CD14-positive monocyte (primary cell): Measurements from ENCODE around the gene TBC1D5. TPM values are rescaled to one million over a fixed set of nuclear protein-coding genes. Genes with fewer than 3 reads are reported as not detected.

Experiments used
- DNase-seq, 3 donors: peaks; one replicate each; pipeline ENCODE4 v3.0.0-alpha.2; 2011 to 2022
- H2AFZ ChIP-seq: 2 replicates; pipeline ENCODE4 v1.6.0; 2012; ENCODE audit warnings: mild to moderate bottlenecking, low read depth, low read length, inconsistent platforms; ENCODE audit not compliant: insufficient read depth, poor library complexity, severe bottlenecking
- H3K27ac ChIP-seq, 2 donors: 1 replicate in 1 of 2; 2 replicates in 1 of 2; pipeline ENCODE4 v1.5.1; 2012 to 2013; ENCODE audit warnings: low read length in 2 of 2, control low read depth in 1 of 2, inconsistent platforms in 1 of 2, low read depth in 1 of 2, mild to moderate bottlenecking in 1 of 2
- H3K27me3 ChIP-seq, 2 donors: one replicate each; pipeline versions ENCODE4 v1.6.0 to v1.6.1; 2011 to 2013; ENCODE audit warnings: low read length in 2 of 2; ENCODE audit not compliant: control insufficient read depth in 2 of 2, insufficient read depth in 2 of 2
- H3K36me3 ChIP-seq, 2 donors: replicated peaks in 1 of 2; 1 replicate in 1 of 2; 2 replicates in 1 of 2; pipeline versions ENCODE4 v1.5.1 to v1.6.1; 2012 to 2013; ENCODE audit warnings: low read length in 2 of 2, control low read depth in 1 of 2, inconsistent platforms in 1 of 2, mild to moderate bottlenecking in 1 of 2; ENCODE audit not compliant: insufficient read depth in 2 of 2, control insufficient read depth in 1 of 2
- H3K4me1 ChIP-seq, 2 donors: 1 replicate in 1 of 2; 2 replicates in 1 of 2; pipeline versions ENCODE4 v1.5.1 to v1.6.1; 2012 to 2013; ENCODE audit warnings: low read length in 2 of 2, control low read depth in 1 of 2, inconsistent platforms in 1 of 2, mild to moderate bottlenecking in 1 of 2, moderate library complexity in 1 of 2; ENCODE audit not compliant: insufficient read depth in 2 of 2, control insufficient read depth in 1 of 2
- H3K4me2 ChIP-seq: replicated peaks from 2 replicates; pipeline ENCODE3; 2012; ENCODE audit warnings: low read length, moderate library complexity, mild to moderate bottlenecking; ENCODE audit not compliant: poor library complexity, severe bottlenecking; ENCODE audit errors: extremely low read depth
- H3K4me3 ChIP-seq, 3 experiments: fragments of 200-600 bp in 1 of 3; sonication (generic) in 1 of 3; replicated peaks in 1 of 3; 1 replicate in 2 of 3; 2 replicates in 1 of 3; pipeline ENCODE4 v1.5.1; 2011 to 2013; ENCODE audit warnings: low read length in 3 of 3, mild to moderate bottlenecking in 3 of 3, control low read depth in 2 of 3, low read depth in 2 of 3, inconsistent platforms in 1 of 3, moderate library complexity in 1 of 3
- H3K79me2 ChIP-seq: 2 replicates; pipeline ENCODE4 v1.6.0; 2012; ENCODE audit warnings: mild to moderate bottlenecking, control low read depth, inconsistent platforms, low read length, moderate library complexity; ENCODE audit not compliant: insufficient read depth
- H3K9ac ChIP-seq: 2 replicates; pipeline ENCODE4 v1.6.0; 2017; ENCODE audit warnings: low read length, mild to moderate bottlenecking; ENCODE audit not compliant: insufficient read depth, poor library complexity, severe bottlenecking
- H3K9me3 ChIP-seq, 2 donors: replicated peaks in 1 of 2; 1 replicate in 1 of 2; 2 replicates in 1 of 2; pipeline versions ENCODE4 v1.5.1 to v1.6.1; 2012 to 2013; ENCODE audit warnings: low read length in 2 of 2, control low read depth in 1 of 2; ENCODE audit not compliant: control insufficient read depth in 1 of 2, insufficient read depth in 1 of 2
- H4K20me1 ChIP-seq: 2 replicates; pipeline ENCODE4 v1.6.0; 2012; ENCODE audit warnings: mild to moderate bottlenecking, low read length, control low read depth, moderate library complexity; ENCODE audit not compliant: insufficient read depth
- H3K27ac Mint-ChIP-seq, 7 donors: one replicate each; pipeline ENCODE4 v1.8.0; 2020; ENCODE audit warnings: mild to moderate bottlenecking in 7 of 7, mixed read lengths in 7 of 7, moderate library complexity in 6 of 7, inconsistent platforms in 2 of 7
- H3K27me3 Mint-ChIP-seq, 3 donors: one replicate each; pipeline ENCODE4 v1.8.0; 2021 to 2022; ENCODE audit warnings: low read depth in 3 of 3, mild to moderate bottlenecking in 3 of 3, mixed read lengths in 3 of 3, moderate library complexity in 3 of 3, inconsistent platforms in 1 of 3
- H3K36me3 Mint-ChIP-seq, 2 donors: one replicate each; pipeline ENCODE4 v1.8.0; 2020; ENCODE audit warnings: mixed read lengths in 2 of 2, inconsistent platforms in 1 of 2, mild to moderate bottlenecking in 1 of 2
- H3K4me1 Mint-ChIP-seq: one replicate; pipeline ENCODE4 v1.8.0; 2020; ENCODE audit warnings: mild to moderate bottlenecking, mixed read lengths
- H3K4me3 Mint-ChIP-seq, 2 donors: one replicate each; pipeline ENCODE4 v1.8.0; 2020; ENCODE audit warnings: mild to moderate bottlenecking in 2 of 2, mixed read lengths in 2 of 2, moderate library complexity in 1 of 2
- H3K9me3 Mint-ChIP-seq, 7 donors: one replicate each; pipeline ENCODE4 v1.8.0; 2020 to 2022; ENCODE audit warnings: mixed read lengths in 7 of 7, mild to moderate bottlenecking in 6 of 7, moderate library complexity in 6 of 7, inconsistent platforms in 2 of 7
- WGBS: methylation state at CpG from one replicate; pipeline ENCODE4 v1.1.5; 2013; ENCODE audit warnings: missing lambda C conversion rate; ENCODE audit not compliant: insufficient coverage; 5-methylcytosine and 5-hydroxymethylcytosine counted together
- intact Hi-C, 2 donors: fragments of 100-400 bp; cut with micrococcal nuclease; formaldehyde crosslinking; loops; one replicate each; pipeline versions ENCODE4 v1.15.0 to v1.15.1; 2023
- polyA plus RNA-seq, 3 donors: library from polyadenylated mRNA; depleted of rRNA in 1 of 3; unstranded in 2 of 3; stranded (reverse) in 1 of 3; fragments of 300-500 nt in 2 of 3; fragments of >200 nt in 1 of 3; fragmentation: Illumina TruSeq in 2 of 3; gene quantifications; 1 replicate in 2 of 3; 2 replicates in 1 of 3; pipeline ENCODE4 v1.2.3, GENCODE V29; 2012 to 2021
- TF ChIP-seq, protein P1 (sequence below): fragments of 200-600 bp; IDR thresholded peaks from one replicate; pipeline ENCODE4 v1.8.0; 2022; ENCODE audit warnings: antibody characterized with exemption, mild to moderate bottlenecking

The TBC1D5 gene
- polyA plus RNA-seq, 3 donors: 17.6 to 35.3 (median 21.0) TPM

GRCh38 chr3:17744693-17745092, 2.3 kb upstream of the TBC1D5 start:
- no peak overlapping the region for H3K27ac ChIP-seq
- peaks cover 0 to 2% (median 2%) of the 10 kb centered on the region in 3 donors for H3K27me3 Mint-ChIP-seq
- no peaks in the 10 kb centered on the region for H3K27me3 ChIP-seq
- no peaks in the 10 kb centered on the region for H3K36me3 ChIP-seq
- no peaks in the 10 kb centered on the region for H3K9me3 ChIP-seq
- H3K4me3 Mint-ChIP-seq: no peak overlapping the region
- peaks cover 34 to 51% of the 10 kb centered on the region in 2 donors for H3K4me1 ChIP-seq
- peaks cover 42% of the 10 kb centered on the region for H3K4me1 Mint-ChIP-seq
- H3K79me2 ChIP-seq: peaks cover 22% of the 10 kb centered on the region
- intact Hi-C loops: loop anchor here (10.0 kb wide), 2 partner anchors 100 to 1480 kb away; partner anchors contain the start of genes DPH3 (in 1 of the 2) and OXNAD1 (in 1 of the 2)
- H3K27ac Mint-ChIP-seq: no peak overlapping the region
- 100% methylated on average over 1 of the region's 3 CpGs for WGBS
- H4K20me1 ChIP-seq: peaks cover 3% of the 10 kb centered on the region
- H3K4me3 ChIP-seq: no peak overlapping the region
- DNase-seq: no peak
- H3K4me2 ChIP-seq: no peak overlapping the region
- no peak overlapping the region for H2AFZ ChIP-seq
- H3K36me3 Mint-ChIP-seq: peaks cover 0 to 2% of the 10 kb centered on the region in 2 donors
- TF ChIP-seq, protein P1, sequence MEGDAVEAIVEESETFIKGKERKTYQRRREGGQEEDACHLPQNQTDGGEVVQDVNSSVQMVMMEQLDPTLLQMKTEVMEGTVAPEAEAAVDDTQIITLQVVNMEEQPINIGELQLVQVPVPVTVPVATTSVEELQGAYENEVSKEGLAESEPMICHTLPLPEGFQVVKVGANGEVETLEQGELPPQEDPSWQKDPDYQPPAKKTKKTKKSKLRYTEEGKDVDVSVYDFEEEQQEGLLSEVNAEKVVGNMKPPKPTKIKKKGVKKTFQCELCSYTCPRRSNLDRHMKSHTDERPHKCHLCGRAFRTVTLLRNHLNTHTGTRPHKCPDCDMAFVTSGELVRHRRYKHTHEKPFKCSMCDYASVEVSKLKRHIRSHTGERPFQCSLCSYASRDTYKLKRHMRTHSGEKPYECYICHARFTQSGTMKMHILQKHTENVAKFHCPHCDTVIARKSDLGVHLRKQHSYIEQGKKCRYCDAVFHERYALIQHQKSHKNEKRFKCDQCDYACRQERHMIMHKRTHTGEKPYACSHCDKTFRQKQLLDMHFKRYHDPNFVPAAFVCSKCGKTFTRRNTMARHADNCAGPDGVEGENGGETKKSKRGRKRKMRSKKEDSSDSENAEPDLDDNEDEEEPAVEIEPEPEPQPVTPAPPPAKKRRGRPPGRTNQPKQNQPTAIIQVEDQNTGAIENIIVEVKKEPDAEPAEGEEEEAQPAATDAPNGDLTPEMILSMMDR: no peak
- H3K9me3 Mint-ChIP-seq: peaks cover 0 to 1% (median 0%) of the 10 kb centered on the region in 7 donors
- no peak overlapping the region for H3K9ac ChIP-seq

DNA sequence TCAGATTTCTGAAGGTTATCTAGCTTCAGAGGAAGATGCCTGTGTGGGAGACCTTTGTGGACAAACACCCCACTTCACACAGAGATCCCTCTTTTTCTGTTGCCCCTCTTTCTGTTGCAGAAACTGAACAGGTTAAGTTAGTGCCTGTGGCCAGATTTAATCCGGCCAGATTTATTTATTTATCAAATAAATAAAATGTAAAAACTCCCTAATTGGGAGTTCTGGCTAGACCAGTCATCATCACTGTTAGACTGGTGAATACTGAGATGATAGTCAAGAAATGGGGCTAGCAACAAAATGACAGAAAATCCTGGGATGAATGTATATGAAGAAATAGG, 1.2 kb upstream of the TBC1D5 start:
- H3K79me2 ChIP-seq: peaks cover 32% of the 10 kb centered on the region
- H3K4me1 Mint-ChIP-seq: peaks cover 44% of the 10 kb centered on the region
- no peak overlapping the region for H3K27ac ChIP-seq
- no CpG with 5 or more reads among the region's 1 CpG for WGBS
- peak overlapping the region in 1 of 3 experiments; percentile 88 for H3K4me3 ChIP-seq
- H3K27me3 Mint-ChIP-seq: peaks cover 0 to 2% (median 0%) of the 10 kb centered on the region in 3 donors
- no peak overlapping the region for H3K9ac ChIP-seq
- H3K27ac Mint-ChIP-seq: peak overlapping the region in 1 of 7 donors; percentile 98
- peaks cover 7 to 11% of the 10 kb centered on the region in 2 donors for H3K36me3 Mint-ChIP-seq
- no peaks in the 10 kb centered on the region for H3K36me3 ChIP-seq
- no peak overlapping the region for H3K4me3 Mint-ChIP-seq
- peaks cover 4% of the 10 kb centered on the region for H4K20me1 ChIP-seq
- no peaks in the 10 kb centered on the region for H3K27me3 ChIP-seq
- peaks cover 31 to 47% of the 10 kb centered on the region in 2 donors for H3K4me1 ChIP-seq
- H2AFZ ChIP-seq: peak overlapping the region; percentile 97
- peaks cover 0 to 1% (median 0%) of the 10 kb centered on the region in 7 donors for H3K9me3 Mint-ChIP-seq
- intact Hi-C loops: loop anchor here (10.0 kb wide), 2 partner anchors 99 to 1479 kb away; partner anchors contain the start of genes DPH3 (in 1 of the 2) and OXNAD1 (in 1 of the 2)
- DNase-seq: no peak
- H3K9me3 ChIP-seq: no peaks in the 10 kb centered on the region
- H3K4me2 ChIP-seq: peak overlapping the region; percentile 96
- TF ChIP-seq, protein P1: no peak
